ENCODE measurements around the gene MMP17. TPM values are rescaled to one million over a fixed set of nuclear protein-coding genes. Genes with fewer than 3 reads are reported as not detected.

Gene MMP17
- total and polyA plus RNA-seq, 2 of the 4 experiments (the other 2 are of a cell fraction), result 1.4 to 11.8 TPM

GRCh38 chr12:131794061-131794460 lies 34.1 kb upstream of the MMP17 start:
- peaks cover 5 to 14% of the 10 kb centered on the region in 2 experiments; a peak in 2 of 4 replicates for H3K79me1 ChIP-seq (ENCODE audit: low read depth in 1 of 2, low read length in 2 of 2)
- no peak overlapping the region for H4K8ac ChIP-seq (ENCODE audit: low read depth in 2 of 2, low read length in 2 of 2)
- dilution Hi-C loops (cut with HindIII; ENCODE audit: low sequenced_read_pairs, unreplicated experiment), result no loop called here
- peaks cover 5% of the 10 kb centered on the region; the same call in 1 of the 2 replicates for H3K9me1 ChIP-seq (ENCODE audit: insufficient read depth, low read length)
- H2AK9ac ChIP-seq (replicated peaks; ENCODE audit: low read depth, low read length, poor library complexity), result no peak overlapping the region
- ChIA-PET CTCF (no interaction called here), POLR2A (ENCODE audit: unreplicated experiment) (no interaction called here)
- no peak overlapping the region for H2AFZ ChIP-seq (replicated peaks; ENCODE audit: low read length, poor library complexity)
- H3K27ac ChIP-seq (ENCODE audit: insufficient read depth, low read length), result no peak overlapping the region
- H2BK5ac ChIP-seq (ENCODE audit: low read depth, low read length, poor library complexity, severe bottlenecking), result no peak overlapping the region
- no peak overlapping the region for H4K91ac ChIP-seq (ENCODE audit: insufficient read depth, low read depth, low read length)
- ATAC-seq (ENCODE audit: low read depth) (no peak), DNase-seq (no peak)
- peaks cover 38% of the 10 kb centered on the region for H3K36me3 ChIP-seq (ENCODE audit: control insufficient read depth, insufficient read depth, low read length)
- no peaks in the 10 kb centered on the region for H3K27me3 ChIP-seq (ENCODE audit: control insufficient read depth, insufficient read depth, low read length)
- H3K9ac ChIP-seq (ENCODE audit: low read depth, low read length), result no peak overlapping the region
- no peaks in the 10 kb centered on the region for H3K4me1 ChIP-seq (ENCODE audit: control insufficient read depth, insufficient read depth, low read length)
- 100% methylated on average over 4 of the region's 7 CpGs; no CpG with 5 or more reads in 1 of the 2 experiments for WGBS, 2 experiments (ENCODE audit: extremely low coverage in 2 of 2, insufficient read length in 1 of 2)
- no peak overlapping the region for H3K23ac ChIP-seq (ENCODE audit: low read depth, low read length)
- H2BK15ac ChIP-seq (ENCODE audit: low read depth, low read length), result no peak overlapping the region
- no peak overlapping the region for H2BK20ac ChIP-seq (ENCODE audit: low read depth, low read length)
- BruUV-seq (replicated peaks), result no TSS peak
- H3K56ac ChIP-seq (ENCODE audit: extremely low read depth, insufficient read depth, low read length), result no peak overlapping the region
- intact Hi-C loops (cut with micrococcal nuclease), result no loop called here
- no peak overlapping the region for H2AK5ac ChIP-seq (ENCODE audit: low read depth, low read length)
- no peak overlapping the region for H3K4ac ChIP-seq (ENCODE audit: low read depth, low read length)
- no peak overlapping the region for H3K4me2 ChIP-seq (ENCODE audit: low read depth, low read length)
- no peaks in the 10 kb centered on the region for H4K20me1 ChIP-seq (ENCODE audit: insufficient read depth, low read length)
- H4K5ac ChIP-seq (ENCODE audit: low read depth, low read length), result no peak overlapping the region
- H3K18ac ChIP-seq (ENCODE audit: low read depth, low read length), result no peak overlapping the region
- no peak overlapping the region for H3K14ac ChIP-seq (replicated peaks; ENCODE audit: low read depth, low read length)
- TF ChIP-seq MXI1 (IDR thresholded peaks at IDR 0.05; ENCODE audit: borderline replicate concordance, low read depth, low read length) (no peak), RCOR1 (IDR thresholded peaks at IDR 0.05; ENCODE audit: insufficient replicate concordance, low read length) (no peak), FOS (IDR thresholded peaks at IDR 0.05; ENCODE audit: low read depth, low read length) (no peak), ELK1 (IDR thresholded peaks at IDR 0.05; ENCODE audit: borderline replicate concordance, low read depth, low read length) (no peak), MAFK (IDR thresholded peaks at IDR 0.05; ENCODE audit: low read depth, low read length) (no peak), SMC3 (IDR thresholded peaks at IDR 0.05; ENCODE audit: low read depth, low read length) (no peak), NFE2L2 (IDR thresholded peaks at IDR 0.05; ENCODE audit: low read depth, low read length) (no peak), USF2 (IDR thresholded peaks at IDR 0.05; ENCODE audit: low read depth, low read length) (no peak), CEBPB (IDR thresholded peaks at IDR 0.05; ENCODE audit: low read depth, low read length) (no peak), RAD21 (IDR thresholded peaks at IDR 0.05; ENCODE audit: low read length) (no peak), BHLHE40 (IDR thresholded peaks at IDR 0.05; ENCODE audit: low read depth, low read length) (no peak), POLR2A (IDR thresholded peaks at IDR 0.05; ENCODE audit: low read depth, low read length) (no peak), MAZ (IDR thresholded peaks at IDR 0.05; ENCODE audit: borderline replicate concordance, low read depth, low read length) (no peak), CTCF (conservative IDR thresholded peaks at IDR 0.05; ENCODE audit: low read depth, low read length) (no peak), CHD1 (IDR thresholded peaks at IDR 0.05; ENCODE audit: low read depth, low read length) (no peak), RFX5 (IDR thresholded peaks at IDR 0.05; ENCODE audit: low read depth, low read length) (no peak)
- H2BK120ac ChIP-seq (ENCODE audit: low read depth, low read length), result no peak overlapping the region
- H3K4me3 ChIP-seq (ENCODE audit: insufficient read depth, low read depth, low read length), result no peak overlapping the region
- in situ Hi-C loops (cut with MboI; ENCODE audit: low sequenced_read_pairs), result no loop called here
- H3K9me3 ChIP-seq (ENCODE audit: control insufficient read depth, insufficient read depth, low read length), result no peaks in the 10 kb centered on the region
